H1 (cell line): ENCODE results near the gene ISL2. TPM values are rescaled to one million over a fixed set of nuclear protein-coding genes. Genes with fewer than 3 reads are reported as not detected.

ENCODE experiments used
- YY1 ChIP-seq: IDR thresholded peaks from 2 replicates; pipeline ENCODE4 v1.6.1; 2011; ENCODE audit warnings: low read depth, mild to moderate bottlenecking, low read length
- polyA plus RNA-seq, 7 experiments: library from polyadenylated mRNA; depleted of rRNA in 3 of 7; stranded (reverse) in 5 of 7; unstranded in 2 of 7; fragments of >200 nt in 5 of 7; fragments of 200-250 nt in 2 of 7; gene quantifications; 1 replicate in 5 of 7; 2 replicates in 1 of 7; 4 replicates in 1 of 7; pipeline versions ENCODE4 v1.2.1 to v1.2.3, GENCODE V29; 2011 to 2013; ENCODE audit warnings: missing spikeins in 2 of 7, mixed read lengths in 2 of 7
- total RNA-seq: library from RNA; stranded (reverse); fragmentation: NEBNext Ultra II Directional; extraction: Animal tissue kit (Norgen Biotek cat#: 25700); gene quantifications from 2 replicates; pipeline ENCODE4 v1.2.1, GENCODE V29; 2021

The ISL2 gene
- total and polyA plus RNA-seq, 2 of the 8 experiments (the other 6 are each of a cell fraction or from before 2014, with no cell fraction given): 0.32 to 0.99 TPM

- TF ChIP-seq YY1: no peak
Observed at GRCh38 chr15:76313731-76314130, 22.8 kb upstream of the ISL2 start (continued).
